Gastroesophageal sphincter (tissue), 4 donors: ENCODE results near the gene NFYA. TPM values are rescaled to one million over a fixed set of nuclear protein-coding genes. Genes with fewer than 3 reads are reported as not detected.

Source experiments
- ATAC-seq: fragments of 150-250 bp; one replicate; pipeline ENCODE4 v1.9.1; 2016; ENCODE audit warnings: mild to moderate bottlenecking, moderate library complexity
- H3K27ac ChIP-seq, 4 donors: fragments of 200-600 bp; sonication (generic) in 3 of 4; 1 replicate in 3 of 4; 2 replicates in 1 of 4; pipeline ENCODE4 v1.5.1; 2016 to 2019
- H3K27me3 ChIP-seq: fragments of 200-600 bp; sonication (generic); one replicate; pipeline ENCODE4 v1.5.1; 2019
- H3K36me3 ChIP-seq, 2 donors: fragments of 200-600 bp; sonication (generic); one replicate each; pipeline ENCODE4 v1.5.1; 2019; ENCODE audit warnings: control low read depth in 1 of 2
- H3K4me1 ChIP-seq, 3 donors: fragments of 200-600 bp; sonication (generic); 1 replicate in 2 of 3; 2 replicates in 1 of 3; pipeline ENCODE4 v1.5.1; 2016 to 2019; ENCODE audit warnings: control low read depth in 2 of 3
- H3K4me3 ChIP-seq, 2 donors: fragments of 200-600 bp; sonication (generic); one replicate each; pipeline ENCODE4 v1.5.1; 2019; ENCODE audit warnings: mild to moderate bottlenecking in 1 of 2, moderate library complexity in 1 of 2
- H3K9me3 ChIP-seq, 3 donors: fragments of 200-600 bp; sonication (generic); one replicate each; pipeline ENCODE4 v1.5.1; 2017 to 2019; ENCODE audit warnings: control low read depth in 2 of 3
- CTCF ChIP-seq, 4 experiments: fragments of 200-600 bp in 2 of 4; fragments of 450-650 bp in 2 of 4; sonication (generic) in 1 of 4; IDR thresholded peaks; one replicate each; pipeline ENCODE4 v1.5.1; 2017 to 2019; ENCODE audit warnings: antibody characterized with exemption in 4 of 4, mild to moderate bottlenecking in 2 of 4, moderate library complexity in 2 of 4
- EP300 ChIP-seq: sonication (generic); formaldehyde crosslinking; IDR thresholded peaks from one replicate; pipeline ENCODE4 v1.6.1; 2017; ENCODE audit warnings: antibody characterized with exemption, mild to moderate bottlenecking
- POLR2A ChIP-seq, 2 donors: fragments of 450-650 bp; IDR thresholded peaks; one replicate each; pipeline ENCODE4 v1.6.1; 2017; ENCODE audit warnings: antibody characterized with exemption in 2 of 2, mild to moderate bottlenecking in 2 of 2, moderate library complexity in 1 of 2
- POLR2AphosphoS5 ChIP-seq: sonication (generic); formaldehyde crosslinking; IDR thresholded peaks from one replicate; pipeline ENCODE4 v1.6.1; 2017; ENCODE audit warnings: antibody characterized with exemption
- WGBS, 2 donors: methylation state at CpG; one replicate each; pipeline ENCODE4 v1.1.5; 2018; ENCODE audit warnings: low coverage in 1 of 2; 5-methylcytosine and 5-hydroxymethylcytosine counted together
- total RNA-seq, 4 donors: library from RNA; depleted of rRNA; stranded (reverse); fragments of >200 nt; gene quantifications; one replicate each; pipeline ENCODE4 v1.1.0, GENCODE V29; 2016

Gene NFYA
- total RNA-seq, 4 donors from 2014 or later, result 6.6 to 17.7 (median 12.1) TPM

DNA sequence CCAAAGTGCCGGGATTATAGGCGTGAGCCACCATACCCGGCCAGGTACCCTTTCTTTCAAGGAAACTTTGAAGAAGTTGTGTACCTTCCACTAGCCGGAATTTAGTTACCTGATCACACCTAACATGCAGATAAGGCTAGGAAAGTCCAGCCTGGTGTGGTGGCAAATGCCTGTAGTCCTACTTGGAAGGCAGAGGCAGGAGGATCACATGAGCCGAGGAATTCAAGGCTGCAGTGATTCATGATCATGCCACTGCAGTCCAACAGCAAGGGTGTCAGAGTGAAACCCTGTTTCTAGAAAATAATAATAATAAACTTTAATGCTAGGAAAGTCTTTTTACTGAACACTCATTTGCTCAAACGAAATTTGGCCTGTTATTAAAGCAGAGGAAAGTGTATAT, 21.0 kb downstream of the NFYA start:
- H3K4me3 ChIP-seq, result no peak overlapping the region
- no peak overlapping the region for H3K27ac ChIP-seq
- H3K9me3 ChIP-seq, result no peaks in the 10 kb centered on the region
- TF ChIP-seq POLR2A (IDR thresholded peaks at IDR 0.05), result no peak
- no peak for TF ChIP-seq POLR2AphosphoS5
- TF ChIP-seq EP300, result no peak
- no peak for TF ChIP-seq CTCF (IDR thresholded peaks at IDR 0.05)
- 84 to 100% methylated on average over 2 of the region's 6 CpGs for WGBS, 2 donors
- H3K4me1 ChIP-seq, result peaks cover 0 to 6% (median 0%) of the 10 kb centered on the region in 3 donors
- no peak for ATAC-seq
- H3K27me3 ChIP-seq, result no peaks in the 10 kb centered on the region
- peaks cover 9 to 100% of the 10 kb centered on the region in 2 donors for H3K36me3 ChIP-seq

- H3K9me3 ChIP-seq, result no peaks in the 10 kb centered on the region
- no peaks in the 10 kb centered on the region for H3K27me3 ChIP-seq
- ATAC-seq, result no peak
- no peak overlapping the region for H3K4me3 ChIP-seq
- no peak for TF ChIP-seq POLR2AphosphoS5
- TF ChIP-seq POLR2A (IDR thresholded peaks at IDR 0.05), result no peak
- TF ChIP-seq CTCF (IDR thresholded peaks at IDR 0.05), result no peak
- no peak for TF ChIP-seq EP300
- H3K27ac ChIP-seq, result no peak overlapping the region
- peaks cover 0 to 8% (median 0%) of the 10 kb centered on the region in 3 donors for H3K4me1 ChIP-seq
- H3K36me3 ChIP-seq, result peaks cover 7 to 85% of the 10 kb centered on the region in 2 donors
- WGBS, 2 donors, result 61 to 80% methylated on average over 4 of the region's 5 CpGs
These were observed 24.8 kb downstream of the NFYA start for GRCh38 chr6:41097467-41098090.

DNA sequence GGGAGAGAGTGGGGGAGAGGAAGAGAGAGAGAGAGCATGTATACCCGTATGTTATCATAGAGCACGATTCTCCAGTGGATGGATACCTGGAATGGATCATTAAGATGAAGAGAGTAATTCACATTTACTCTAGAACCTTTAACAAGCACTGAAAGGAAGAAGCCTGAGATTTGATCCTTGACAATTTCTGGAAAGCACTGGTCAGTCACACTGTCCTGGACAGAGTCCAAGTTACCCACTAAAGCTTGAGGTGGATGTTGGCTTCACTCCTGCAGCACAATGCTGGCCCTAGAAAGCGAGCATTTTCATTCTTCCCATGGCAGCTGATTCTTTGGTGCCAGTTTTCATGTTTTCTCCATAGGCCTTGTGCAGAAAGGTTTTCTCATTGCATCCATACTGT, 25.6 kb downstream of the NFYA start:
- H3K4me3 ChIP-seq, result no peak overlapping the region
- TF ChIP-seq EP300, result no peak
- TF ChIP-seq POLR2AphosphoS5, result no peak
- no peak for TF ChIP-seq CTCF (IDR thresholded peaks at IDR 0.05)
- no peak for TF ChIP-seq POLR2A (IDR thresholded peaks at IDR 0.05)
- no peak for ATAC-seq
- H3K36me3 ChIP-seq, result peaks cover 7 to 77% of the 10 kb centered on the region in 2 donors
- 58 to 62% methylated on average over 2 to 3 of the region's 3 CpGs for WGBS, 2 donors
- H3K4me1 ChIP-seq, result peaks cover 0 to 8% (median 0%) of the 10 kb centered on the region in 3 donors
- no peaks in the 10 kb centered on the region for H3K9me3 ChIP-seq
- H3K27me3 ChIP-seq, result no peaks in the 10 kb centered on the region
- H3K27ac ChIP-seq, result no peak overlapping the region

DNA sequence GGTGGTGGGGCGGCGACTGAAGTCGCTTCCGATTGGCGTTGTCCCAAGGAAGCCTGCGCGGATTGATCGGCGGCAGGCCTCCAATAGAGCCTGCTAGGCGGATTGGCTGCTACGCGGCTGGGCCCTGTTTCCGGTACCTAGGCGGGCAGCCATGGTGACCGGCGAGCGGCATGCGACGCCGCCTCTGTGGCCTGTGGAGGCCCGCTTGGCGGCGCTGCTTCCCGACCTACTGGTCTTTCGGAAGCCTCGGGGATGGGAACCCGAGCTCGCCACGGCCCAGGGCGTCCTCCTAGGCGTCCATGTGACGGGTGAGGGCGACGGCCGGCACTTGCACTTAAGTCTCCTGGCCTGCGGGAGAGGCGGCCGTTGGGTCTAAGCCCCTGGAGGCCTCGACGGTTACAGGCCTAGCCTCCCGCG, 28.1 kb downstream of the NFYA start:
- H3K36me3 ChIP-seq, result peaks cover 2 to 52% of the 10 kb centered on the region in 2 donors
- WGBS, 2 donors, result 40% methylated on average over 2 of the region's 42 CpGs; no CpG with 5 or more reads in 1 of the 2 donors
- H3K4me1 ChIP-seq, result peaks cover 0 to 8% (median 0%) of the 10 kb centered on the region in 3 donors
- H3K27me3 ChIP-seq, result no peaks in the 10 kb centered on the region
- H3K9me3 ChIP-seq, result no peaks in the 10 kb centered on the region
- no peak for TF ChIP-seq POLR2AphosphoS5
- TF ChIP-seq CTCF (IDR thresholded peaks at IDR 0.05), result no peak
- TF ChIP-seq EP300, result no peak
- no peak for TF ChIP-seq POLR2A (IDR thresholded peaks at IDR 0.05)
- H3K4me3 ChIP-seq, result no peak overlapping the region
- no peak overlapping the region for H3K27ac ChIP-seq
- ATAC-seq, result no peak

GRCh38 chr6:41103847-41104246, 31.1 kb downstream of the NFYA start:
- no peak overlapping the region for H3K27ac ChIP-seq
- H3K4me1 ChIP-seq, result peaks cover 0 to 2% (median 0%) of the 10 kb centered on the region in 3 donors
- H3K9me3 ChIP-seq, result no peaks in the 10 kb centered on the region
- no peak overlapping the region for H3K4me3 ChIP-seq
- TF ChIP-seq POLR2AphosphoS5 (no peak), POLR2A (IDR thresholded peaks at IDR 0.05) (no peak), EP300 (no peak), CTCF (IDR thresholded peaks at IDR 0.05) (no peak)
- 87 to 88% methylated on average over 2 of the region's 3 CpGs for WGBS, 2 donors
- H3K27me3 ChIP-seq, result no peaks in the 10 kb centered on the region
- peaks cover 0 to 26% of the 10 kb centered on the region in 2 donors for H3K36me3 ChIP-seq
- ATAC-seq, result no peak
